Astrocyte (in vitro differentiated cells and primary cell): ENCODE measurements around the gene ADAMTSL5.

ENCODE experiments used
- EZH2 ChIP-seq: IDR thresholded peaks from 2 replicates; pipeline ENCODE4 v1.6.1; 2012; ENCODE audit warnings: mild to moderate bottlenecking, low read length, inconsistent platforms; ENCODE audit not compliant: insufficient read depth
- TF ChIP-seq, protein P1 (sequence below): IDR thresholded peaks from 2 replicates; pipeline ENCODE4 v1.5.1; 2011; ENCODE audit warnings: low read depth, mild to moderate bottlenecking, inconsistent platforms, low read length, moderate library complexity; ENCODE audit not compliant: insufficient read depth

DNA sequence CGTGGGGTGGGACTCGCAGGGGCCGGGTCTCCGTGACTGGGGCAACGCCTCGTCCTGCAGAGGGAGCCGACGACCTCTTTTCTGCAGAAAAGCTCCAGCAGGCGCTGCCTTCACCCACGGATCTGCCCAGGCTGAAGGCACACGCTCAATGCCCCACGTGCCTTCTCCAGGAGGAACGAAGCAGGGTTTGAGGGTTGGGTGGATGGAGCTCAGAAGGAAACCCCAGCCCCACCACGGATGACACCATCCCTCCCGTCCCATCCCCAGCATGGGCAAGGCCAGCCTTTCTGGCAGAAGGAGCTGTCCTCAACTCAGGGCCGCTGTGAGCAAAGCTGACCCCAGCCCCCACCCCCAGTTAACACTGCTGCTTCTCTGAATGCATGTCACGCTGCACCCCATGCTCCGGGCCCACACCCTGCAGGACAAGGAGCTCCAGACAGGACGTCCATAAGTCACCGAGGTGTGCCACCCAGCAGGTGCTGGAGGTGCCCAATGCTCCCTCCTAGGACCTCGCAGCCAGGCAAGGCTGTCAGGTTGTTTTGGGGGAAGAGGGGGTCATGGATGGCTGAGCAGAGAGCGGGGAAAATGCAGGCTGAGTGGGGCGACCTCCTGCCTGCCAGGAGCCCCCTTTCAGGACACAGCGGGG, 41.2 kb downstream of the ADAMTSL5 start:
- TF ChIP-seq, protein P1, sequence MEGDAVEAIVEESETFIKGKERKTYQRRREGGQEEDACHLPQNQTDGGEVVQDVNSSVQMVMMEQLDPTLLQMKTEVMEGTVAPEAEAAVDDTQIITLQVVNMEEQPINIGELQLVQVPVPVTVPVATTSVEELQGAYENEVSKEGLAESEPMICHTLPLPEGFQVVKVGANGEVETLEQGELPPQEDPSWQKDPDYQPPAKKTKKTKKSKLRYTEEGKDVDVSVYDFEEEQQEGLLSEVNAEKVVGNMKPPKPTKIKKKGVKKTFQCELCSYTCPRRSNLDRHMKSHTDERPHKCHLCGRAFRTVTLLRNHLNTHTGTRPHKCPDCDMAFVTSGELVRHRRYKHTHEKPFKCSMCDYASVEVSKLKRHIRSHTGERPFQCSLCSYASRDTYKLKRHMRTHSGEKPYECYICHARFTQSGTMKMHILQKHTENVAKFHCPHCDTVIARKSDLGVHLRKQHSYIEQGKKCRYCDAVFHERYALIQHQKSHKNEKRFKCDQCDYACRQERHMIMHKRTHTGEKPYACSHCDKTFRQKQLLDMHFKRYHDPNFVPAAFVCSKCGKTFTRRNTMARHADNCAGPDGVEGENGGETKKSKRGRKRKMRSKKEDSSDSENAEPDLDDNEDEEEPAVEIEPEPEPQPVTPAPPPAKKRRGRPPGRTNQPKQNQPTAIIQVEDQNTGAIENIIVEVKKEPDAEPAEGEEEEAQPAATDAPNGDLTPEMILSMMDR: no peak
- peak; percentile 10 for TF ChIP-seq EZH2
